EH (cell line): ENCODE data around the gene KIAA1217.

Source experiments
- DNase-seq: peaks from one replicate; pipeline ENCODE4 v3.0.0-alpha.2; 2015; ENCODE audit warnings: low read depth

KIAA1217 gene

GRCh38 chr10:24207781-24208611, 942 bp upstream of the KIAA1217 start:
- DNase-seq: peak; percentile 20

GRCh38 chr10:24209432-24209771, 464 bp downstream of the KIAA1217 start:
- DNase-seq: peak; percentile 67

GRCh38 chr10:24209946-24210491, 1.1 kb downstream of the KIAA1217 start:
- peak; percentile 55 for DNase-seq

- DNase-seq: no peak
Observed at GRCh38 chr10:24210501-24210900, 1.6 kb downstream of the KIAA1217 start.

- no peak for DNase-seq
Observed at GRCh38 chr10:24213266-24213665, 4.3 kb downstream of the KIAA1217 start.

- no peak for DNase-seq
Observed at GRCh38 chr10:24213881-24214280, 4.9 kb downstream of the KIAA1217 start.

GRCh38 chr10:24214762-24215161, 5.8 kb downstream of the KIAA1217 start:
- no peak for DNase-seq

GRCh38 chr10:24215196-24215595, 6.3 kb downstream of the KIAA1217 start:
- no peak for DNase-seq

GRCh38 chr10:24215603-24216002, 6.7 kb downstream of the KIAA1217 start:
- no peak for DNase-seq

- no peak for DNase-seq
Observed at GRCh38 chr10:24219963-24220362, 11.0 kb downstream of the KIAA1217 start.

- no peak for DNase-seq
Observed at GRCh38 chr10:24223341-24223740, 14.4 kb downstream of the KIAA1217 start.

GRCh38 chr10:24223953-24224352, 15.0 kb downstream of the KIAA1217 start:
- no peak for DNase-seq

GRCh38 chr10:24228642-24229041, 19.7 kb downstream of the KIAA1217 start:
- no peak for DNase-seq

- DNase-seq: no peak
Observed at GRCh38 chr10:24229909-24230308, 21.0 kb downstream of the KIAA1217 start.

- DNase-seq: no peak
Observed at GRCh38 chr10:24231200-24231599, 22.3 kb downstream of the KIAA1217 start.

- DNase-seq: no peak
Observed at GRCh38 chr10:24234784-24235183, 25.8 kb downstream of the KIAA1217 start.

- DNase-seq: no peak
Observed at GRCh38 chr10:24235471-24235870, 26.5 kb downstream of the KIAA1217 start.

- no peak for DNase-seq
Observed at GRCh38 chr10:24237801-24238395, 29.0 kb downstream of the KIAA1217 start.

- no peak for DNase-seq
Observed at GRCh38 chr10:24238519-24239247, 29.7 kb downstream of the KIAA1217 start.

GRCh38 chr10:24239289-24240040, 30.5 kb downstream of the KIAA1217 start:
- no peak for DNase-seq

- peak; percentile 4 for DNase-seq
Observed at GRCh38 chr10:24240041-24240751, 31.3 kb downstream of the KIAA1217 start.
